SK-N-SH (cell line): Measurements from ENCODE around the gene ATP12A. TPM values are rescaled to one million over a fixed set of nuclear protein-coding genes. Genes with fewer than 3 reads are reported as not detected.

ENCODE experiments used
- CTCF ChIA-PET: fragments of 300-600, 350-600 bp; formaldehyde crosslinking; extraction: SDS; loops from one replicate; lab custom pipeline; 2021; lab: Yijun Ruan, JAX
- POLR2A ChIA-PET: fragments of 350-600 bp; sonication (Branson Sonifier 250); formaldehyde crosslinking; extraction: SDS; loops from one replicate; lab custom pipeline; 2020; ENCODE audit warnings: antibody characterized with exemption, inconsistent platforms; lab: Yijun Ruan, JAX
- DNase-seq: peaks from one replicate; pipeline ENCODE4 v3.0.0; 2012
- H2AFZ ChIP-seq: fragments of 200-600 bp; sonication (generic); 2 replicates; pipeline ENCODE4 v1.8.1; 2016; ENCODE audit warnings: antibody characterized with exemption, mild to moderate bottlenecking, low read depth
- H3F3A ChIP-seq: fragments of 200-600 bp; sonication (generic); replicated peaks from 2 replicates; pipeline ENCODE3; 2016; ENCODE audit warnings: antibody characterized with exemption, mild to moderate bottlenecking; ENCODE audit not compliant: insufficient read depth
- H3K27ac ChIP-seq, 2 experiments: fragments of 200-500 bp in 1 of 2; fragments of 200-600 bp in 1 of 2; sonication (Bioruptor generic) in 1 of 2; sonication (generic), shearing (Covaris generic) in 1 of 2; 2 replicates each; pipeline versions ENCODE4 v1.5.1 to v1.6.1; 2014 to 2016; ENCODE audit warnings: low read depth in 2 of 2, inconsistent platforms in 1 of 2, low read length in 1 of 2, mild to moderate bottlenecking in 1 of 2, mixed read lengths in 1 of 2
- H3K27me3 ChIP-seq: fragments of 200-600 bp; sonication (generic), shearing (Covaris generic); 2 replicates; pipeline ENCODE4 v1.6.1; 2016; ENCODE audit warnings: mixed run types; ENCODE audit not compliant: insufficient read depth
- H3K36me3 ChIP-seq, 2 experiments: fragments of 200-500 bp in 1 of 2; fragments of 200-600 bp in 1 of 2; sonication (Bioruptor generic) in 1 of 2; sonication (generic) in 1 of 2; replicated peaks in 1 of 2; 2 replicates each; pipeline versions ENCODE3 to v1.5.1; 2014 to 2016; ENCODE audit warnings: low read length in 1 of 2, mild to moderate bottlenecking in 1 of 2; ENCODE audit not compliant: insufficient read depth in 2 of 2, control insufficient read depth in 1 of 2
- H3K4me1 ChIP-seq, 2 experiments: fragments of 200-500 bp in 1 of 2; fragments of 200-600 bp in 1 of 2; sonication (Bioruptor generic) in 1 of 2; sonication (generic), shearing (Covaris generic) in 1 of 2; 2 replicates each; pipeline versions ENCODE4 v1.5.1 to v1.6.1; 2014 to 2016; ENCODE audit warnings: low read depth in 1 of 2, low read length in 1 of 2, mixed run types in 1 of 2; ENCODE audit not compliant: insufficient read depth in 2 of 2, control insufficient read depth in 1 of 2
- H3K4me2 ChIP-seq: fragments of 200-600 bp; sonication (generic), shearing (Covaris generic); 2 replicates; pipeline ENCODE4 v1.6.1; 2017; ENCODE audit warnings: mixed run types
- H3K4me3 ChIP-seq, 2 experiments: fragments of 200-500 bp in 1 of 2; fragments of 200-600 bp in 1 of 2; sonication (Bioruptor generic) in 1 of 2; sonication (generic), shearing (Covaris generic) in 1 of 2; 2 replicates each; pipeline versions ENCODE4 v1.5.1 to v1.8.1; 2014 to 2016; ENCODE audit warnings: low read depth in 2 of 2, inconsistent platforms in 1 of 2, low read length in 1 of 2, mild to moderate bottlenecking in 1 of 2, mixed read lengths in 1 of 2, moderate library complexity in 1 of 2
- H3K79me2 ChIP-seq: fragments of 200-600 bp; sonication (generic); 2 replicates; pipeline ENCODE4 v1.8.1; 2017; ENCODE audit warnings: mild to moderate bottlenecking; ENCODE audit not compliant: insufficient read depth
- H3K9ac ChIP-seq: fragments of 200-600 bp; sonication (generic); 2 replicates; pipeline ENCODE4 v1.6.1; 2017; ENCODE audit warnings: mixed run types
- H3K9me2 ChIP-seq: fragments of 200-600 bp; sonication (generic); 2 replicates; pipeline ENCODE4 v1.6.1; 2017; ENCODE audit warnings: mixed run types
- H3K9me3 ChIP-seq: fragments of 200-600 bp; sonication (generic); 2 replicates; pipeline ENCODE4 v1.6.1; 2017; ENCODE audit warnings: mixed run types, mild to moderate bottlenecking, moderate library complexity
- H4K20me1 ChIP-seq: fragments of 200-600 bp; sonication (generic); 2 replicates; pipeline ENCODE4 v1.6.1; 2017; ENCODE audit warnings: mild to moderate bottlenecking, mixed run types; ENCODE audit not compliant: insufficient read depth
- CTCF ChIP-seq: fragments of 200-600 bp; sonication (generic); IDR thresholded peaks from 2 replicates; pipeline ENCODE4 v1.6.1; 2017; ENCODE audit warnings: antibody characterized with exemption, mild to moderate bottlenecking, moderate library complexity
- EP300 ChIP-seq, 2 experiments: IDR thresholded peaks; 2 replicates each; pipeline versions ENCODE4 v1.4.0 to v1.6.1; 2012; ENCODE audit warnings: borderline replicate concordance in 1 of 2, low read depth in 1 of 2, low read length in 1 of 2
- GATA2 ChIP-seq: sonication (generic); formaldehyde crosslinking; IDR thresholded peaks from 2 replicates; pipeline ENCODE4 v1.5.0; 2020; ENCODE audit warnings: mild to moderate bottlenecking, missing genetic modification reagents
- MAX ChIP-seq: IDR thresholded peaks from 2 replicates; pipeline ENCODE4 v1.4.0; 2012; ENCODE audit warnings: low read depth
- MEF2A ChIP-seq: IDR thresholded peaks from 2 replicates; pipeline ENCODE4 v1.4.0; 2012; ENCODE audit warnings: low read depth, borderline replicate concordance
- MXI1 ChIP-seq: IDR thresholded peaks from 2 replicates; pipeline ENCODE4 v1.6.1; 2012; ENCODE audit warnings: mild to moderate bottlenecking, low read depth, low read length, improper control_type of control experiment
- NRF1 ChIP-seq: IDR thresholded peaks from 2 replicates; pipeline ENCODE4 v1.6.1; 2012; ENCODE audit warnings: low read depth, mild to moderate bottlenecking, low read length
- SIN3A ChIP-seq: IDR thresholded peaks from 2 replicates; pipeline ENCODE4 v1.6.1; 2012; ENCODE audit warnings: low read depth, mild to moderate bottlenecking, low read length, moderate library complexity, borderline replicate concordance
- USF1 ChIP-seq: IDR thresholded peaks from 2 replicates; pipeline ENCODE4 v1.4.0; 2012; ENCODE audit warnings: low read depth, borderline replicate concordance
- USF2 ChIP-seq: fragments of 150-350 bp; IDR thresholded peaks from 2 replicates; pipeline ENCODE4 v1.6.1; 2017; ENCODE audit warnings: antibody characterized with exemption, low read length, low read depth, borderline replicate concordance
- YY1 ChIP-seq: IDR thresholded peaks from 2 replicates; pipeline ENCODE4 v1.4.0; 2012; ENCODE audit warnings: low read depth, mild to moderate bottlenecking
- ZBTB33 ChIP-seq: IDR thresholded peaks from 2 replicates; pipeline ENCODE4 v1.4.0; 2012; ENCODE audit warnings: low read depth, borderline replicate concordance
- WGBS: methylation state at CpG from one replicate; pipeline ENCODE4 v1.1.6; 2017; ENCODE audit warnings: low lambda C conversion rate; 5-methylcytosine and 5-hydroxymethylcytosine counted together
- polyA plus RNA-seq, 3 experiments: library from polyadenylated mRNA; depleted of rRNA; stranded (reverse); fragments of >200 nt; gene quantifications; 2 replicates each; pipeline ENCODE4 v1.2.3, GENCODE V29; 2012

ATP12A gene
- polyA plus RNA-seq, 1 of the 3 experiments (the other 2 are of a cell fraction): not detected

GRCh38 chr13:24631922-24632321 lies 48.3 kb upstream of the ATP12A start (continued):
- no peak for TF ChIP-seq ZBTB33

- Histone ChIP-seq H3K4me3 (no peak overlapping the region), H4K20me1 (no peaks in the 10 kb centered on the region), H2AFZ (no peak overlapping the region), H3K9me2 (no peaks in the 10 kb centered on the region), H3K4me1 (no peaks in the 10 kb centered on the region), H3K9ac (no peak overlapping the region), H3K4me2 (no peak overlapping the region), H3K79me2 (no peaks in the 10 kb centered on the region), H3K36me3 (no peaks in the 10 kb centered on the region), H3F3A (no peaks in the 10 kb centered on the region), H3K27ac (no peak overlapping the region), H3K27me3 (no peaks in the 10 kb centered on the region; the same call in 1 of the 2 replicates), H3K9me3 (no peaks in the 10 kb centered on the region)
- POLR2A ChIA-PET: no interaction called here
- WGBS: 33% methylated on average over 6 of the region's 6 CpGs
- CTCF ChIA-PET: no interaction called here
- TF ChIP-seq GATA2 (CRISPR knock-in tag) (no peak), NRF1 (no peak), MXI1 (no peak), ZBTB33 (no peak), MEF2A (no peak), EP300 (IDR thresholded peaks at IDR 0.05; ENCODE audit: borderline replicate concordance in 1 of 2, low read depth in 1 of 2, low read length in 1 of 2) (no peak), SIN3A (no peak), YY1 (no peak), USF2 (no peak), CTCF (no peak), USF1 (no peak), MAX (no peak)
- no peak for DNase-seq
Observed at GRCh38 chr13:24632382-24633121, 47.7 kb upstream of the ATP12A start.
